Hematopoietic multipotent progenitor cell treated with erythropoietin and hydrocortisone succinate and interleukin-3 and kit ligand, for 4 days (in vitro differentiated cells): ENCODE results near the gene REV3L.

Experiments used
- DNase-seq: peaks from one replicate; pipeline ENCODE4 v3.0.0-alpha.2; 2015

REV3L gene

GRCh38 chr6:111254004-111254778 lies 228.8 kb downstream of the REV3L start:
- no peak for DNase-seq

DNA sequence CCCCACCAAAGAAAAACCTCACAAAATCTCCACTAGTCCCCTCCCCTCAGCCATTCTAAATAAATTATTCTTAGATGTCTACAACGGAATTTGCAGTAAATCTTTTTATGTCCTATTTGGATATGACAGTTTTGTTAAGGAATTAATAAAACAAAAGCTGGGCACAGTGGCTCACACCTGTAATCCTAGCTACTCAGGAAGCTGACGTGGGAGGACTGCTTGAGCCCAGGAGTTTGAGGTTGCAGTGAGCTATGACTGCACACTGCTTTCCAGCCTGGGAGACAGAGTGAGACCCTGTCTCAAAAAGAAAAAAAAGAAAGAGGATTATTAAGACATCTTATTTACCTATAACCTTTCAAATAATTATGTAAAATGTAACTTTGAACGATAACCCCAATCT lies 230.3 kb downstream of the REV3L start:
- DNase-seq: no peak

DNA sequence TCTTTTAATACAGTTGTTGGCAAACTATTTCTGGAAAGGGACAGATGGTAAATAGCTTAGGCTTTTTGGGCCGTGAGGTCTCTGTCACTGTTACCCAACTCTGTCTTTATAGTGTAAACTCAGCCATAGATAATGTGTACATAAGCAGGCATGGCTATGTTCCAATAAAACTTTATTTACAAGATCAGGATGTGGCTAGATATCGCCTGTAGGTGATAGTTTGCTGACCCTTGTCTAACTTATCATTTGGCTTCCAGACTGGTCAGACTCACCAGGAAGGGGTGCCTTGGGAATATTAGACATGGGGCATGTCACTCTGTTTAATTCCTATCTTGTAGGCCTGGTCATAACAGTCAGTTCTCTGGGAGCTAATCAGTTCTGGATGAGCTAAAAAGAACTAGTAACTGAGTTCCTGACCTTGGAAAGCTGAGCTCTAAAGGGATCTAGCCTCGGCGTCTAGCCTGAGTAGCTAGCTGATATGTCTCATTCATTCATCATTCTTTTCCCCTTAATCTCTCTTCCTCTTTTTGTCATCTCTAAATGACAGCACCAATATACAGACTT lies 232.1 kb downstream of the REV3L start:
- DNase-seq: peak; percentile 43
